Naive thymus-derived CD8-positive, alpha-beta T cell (primary cell): ENCODE data around the gene REEP1. TPM values are rescaled to one million over a fixed set of nuclear protein-coding genes. Genes with fewer than 3 reads are reported as not detected.

Experiments
- ATAC-seq, 2 donors: fragments of 150-1000 bp; cut with Tn5 transposase in 1 of 2; sonication (Bioruptor Pico), chemical (Tn5 transposase) in 1 of 2; 1 replicate in 1 of 2; 2 replicates in 1 of 2; pipeline ENCODE4 v1.10.0; 2021; ENCODE audit warnings: mild to moderate bottlenecking in 2 of 2, moderate library complexity in 2 of 2
- POLR2A ChIA-PET: fragments of 350-600 bp; sonication (Branson Sonifier 250); formaldehyde crosslinking; loops from one replicate; lab custom pipeline; 2021; ENCODE audit warnings: antibody characterized with exemption; lab: Charles Lee
- DNase-seq, 10 donors: peaks; one replicate each; pipeline versions ENCODE4 v3.0.0 to v3.0.0-alpha.2; 2020 to 2022
- H3K27ac Mint-ChIP-seq, 10 donors: one replicate each; pipeline ENCODE4 v1.8.0; 2020 to 2022; ENCODE audit warnings: mild to moderate bottlenecking in 10 of 10, mixed read lengths in 10 of 10, moderate library complexity in 4 of 10, inconsistent platforms in 1 of 10
- H3K27me3 Mint-ChIP-seq, 5 donors: one replicate each; pipeline ENCODE4 v1.8.0; 2021 to 2022; ENCODE audit warnings: mixed read lengths in 5 of 5
- H3K36me3 Mint-ChIP-seq, 3 donors: one replicate each; pipeline ENCODE4 v1.8.0; 2020 to 2022; ENCODE audit warnings: mixed read lengths in 3 of 3, mild to moderate bottlenecking in 2 of 3, inconsistent platforms in 1 of 3
- H3K4me1 Mint-ChIP-seq, 4 donors: one replicate each; pipeline ENCODE4 v1.8.0; 2021 to 2022; ENCODE audit warnings: mixed read lengths in 4 of 4
- H3K4me3 Mint-ChIP-seq, 10 donors: one replicate each; pipeline ENCODE4 v1.8.0; 2020 to 2022; ENCODE audit warnings: mild to moderate bottlenecking in 10 of 10, mixed read lengths in 10 of 10, moderate library complexity in 6 of 10, inconsistent platforms in 1 of 10
- H3K9me3 Mint-ChIP-seq, 9 donors: one replicate each; pipeline ENCODE4 v1.8.0; 2020 to 2022; ENCODE audit warnings: mixed read lengths in 9 of 9, mild to moderate bottlenecking in 3 of 9, inconsistent platforms in 1 of 9, moderate library complexity in 1 of 9
- microRNA-seq: library from miRNA; unstranded; fragments of <30 nt; microRNA quantifications from one replicate; pipeline ENCODE4 v1.2.0, GENCODE V29; 2022; ENCODE audit warnings: borderline microRNAs expressed
- polyA plus RNA-seq, 3 donors: library from polyadenylated mRNA; unstranded; fragments of 300-500 nt; fragmentation: Illumina TruSeq; gene quantifications; one replicate each; pipeline ENCODE4 v1.2.3, GENCODE V29; 2021
- total RNA-seq, 8 experiments: library from RNA in 2 of 8; stranded (reverse) in 2 of 8; gene quantifications; one replicate each; pipeline ENCODE4 v1.2.3 and lab custom pipeline; 2021 to 2026

Gene REEP1
- total and polyA plus RNA-seq, 5 experiments from 2014 or later: 0.10 TPM; not detected in 4

DNA sequence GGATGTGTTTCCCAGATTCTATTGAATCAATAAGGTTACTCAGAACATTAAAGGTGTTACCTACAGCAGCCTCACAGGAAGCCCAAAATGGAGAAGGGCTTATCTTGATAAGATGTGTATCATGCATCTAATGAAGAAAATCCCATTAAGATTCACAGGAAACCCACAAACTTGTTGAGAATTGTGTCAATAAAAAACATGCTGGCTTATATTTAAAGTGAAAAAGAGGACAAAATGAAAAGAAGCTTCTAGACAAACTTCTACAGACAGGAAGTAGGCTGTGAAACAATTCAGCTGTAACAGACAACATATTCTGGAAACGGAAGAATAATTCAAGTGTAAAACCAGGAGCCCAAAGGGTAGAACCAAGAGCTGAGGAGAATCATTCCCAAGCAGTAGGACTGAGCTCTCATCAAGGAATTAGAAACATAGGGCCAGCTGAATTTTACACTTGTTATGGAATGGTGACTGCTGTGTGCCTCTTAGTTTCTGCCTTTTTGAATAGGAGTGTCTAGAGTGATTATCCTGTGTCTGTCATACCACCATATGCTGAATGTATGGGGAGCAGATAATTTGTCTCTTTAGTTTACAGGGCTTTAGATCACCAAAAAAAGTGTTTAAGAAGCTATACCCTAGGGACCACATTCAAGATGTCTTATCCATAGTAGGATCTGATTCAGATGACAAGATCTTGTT, 151.8 kb downstream of the REEP1 start:
- DNase-seq (peak in 3 of 10 donors; percentile 36 to 39 (median 37)), ATAC-seq (peak; percentile 71 to 72)
- H3K4me1 Mint-ChIP-seq: peaks cover 31 to 74% (median 70%) of the 10 kb centered on the region in 4 donors
- H3K27ac Mint-ChIP-seq: peak overlapping the region; percentile 80 to 95 (median 92)
- H3K27me3 Mint-ChIP-seq: no peaks in the 10 kb centered on the region
- peaks cover 0 to 25% (median 6%) of the 10 kb centered on the region in 3 donors for H3K36me3 Mint-ChIP-seq
- peak overlapping the region; percentile 46 to 75 (median 70) for H3K4me3 Mint-ChIP-seq
- POLR2A ChIA-PET: interaction anchor here (0.6 to 3.3 kb wide), 6 partner anchors 9 to 256 kb away, joined by 3 to 25 read pairs (median 6); partner anchors contain the start of genes IMMT, KDM3A, POLR1A and PTCD3
- no peaks in the 10 kb centered on the region for H3K9me3 Mint-ChIP-seq

DNA sequence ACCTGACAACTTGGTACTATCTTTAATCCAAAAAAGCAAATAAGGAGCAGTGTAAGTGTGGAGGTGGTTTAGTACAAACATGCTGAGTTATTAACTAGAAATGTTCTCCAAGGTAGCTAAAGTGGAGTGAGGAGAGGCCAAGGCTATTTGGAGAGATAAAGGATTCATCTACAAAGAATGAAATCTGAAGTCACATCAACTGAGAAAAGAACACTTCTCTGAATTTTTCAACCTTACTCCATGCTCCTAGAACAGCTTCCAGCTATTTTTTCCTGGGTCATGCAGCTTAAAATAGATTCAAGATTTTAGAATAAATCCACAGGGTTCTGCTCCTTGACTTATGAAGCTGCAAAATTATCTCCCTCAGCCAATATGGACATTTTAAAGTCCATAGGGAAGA, 160.8 kb downstream of the REEP1 start:
- POLR2A ChIA-PET: interaction anchor here (1.4 kb wide), 1 partner anchor 18 kb away, joined by 5 read pairs; the partner anchor contains the start of gene IMMT
- no peaks in the 10 kb centered on the region for H3K9me3 Mint-ChIP-seq
- peak overlapping the region in 2 of 10 donors; percentile 24 to 29 for H3K27ac Mint-ChIP-seq
- DNase-seq (no peak), ATAC-seq (no peak)
- H3K36me3 Mint-ChIP-seq: peaks cover 4 to 86% (median 14%) of the 10 kb centered on the region in 3 donors
- H3K4me1 Mint-ChIP-seq: peaks cover 16 to 31% (median 23%) of the 10 kb centered on the region in 4 donors
- no peaks in the 10 kb centered on the region for H3K27me3 Mint-ChIP-seq
- no peak overlapping the region for H3K4me3 Mint-ChIP-seq

DNA sequence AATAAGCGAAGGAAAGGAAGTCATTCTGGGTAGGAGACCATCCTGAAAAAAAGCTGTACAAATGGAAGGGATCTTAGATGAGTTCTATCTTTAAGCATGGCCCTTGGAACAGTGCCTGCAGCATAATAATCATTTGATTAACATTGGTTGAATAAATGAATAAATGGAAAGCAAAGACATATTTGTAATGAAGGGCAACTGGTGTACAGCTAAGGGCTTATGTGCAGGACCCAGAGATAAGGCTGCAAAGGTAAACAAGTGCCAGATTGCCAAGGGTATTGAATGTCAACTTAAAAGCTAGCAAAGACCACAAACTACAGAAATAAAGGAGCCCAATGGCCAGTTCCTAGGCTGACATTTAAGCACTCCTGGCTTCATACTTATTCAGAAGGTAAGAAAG, 161.6 kb downstream of the REEP1 start:
- ATAC-seq: no peak
- Mint-ChIP-seq H3K9me3 (no peaks in the 10 kb centered on the region), H3K36me3 (peaks cover 4 to 89% (median 14%) of the 10 kb centered on the region in 3 donors), H3K27ac (peak overlapping the region in 3 of 10 donors; percentile 0 to 50 (median 29)), H3K27me3 (no peaks in the 10 kb centered on the region), H3K4me1 (peaks cover 16 to 28% (median 23%) of the 10 kb centered on the region in 4 donors), H3K4me3 (no peak overlapping the region)
- no peak for DNase-seq
- POLR2A ChIA-PET: interaction anchor here (1.4 kb wide), 1 partner anchor 19 kb away, joined by 5 read pairs; the partner anchor contains the start of gene IMMT

DNA sequence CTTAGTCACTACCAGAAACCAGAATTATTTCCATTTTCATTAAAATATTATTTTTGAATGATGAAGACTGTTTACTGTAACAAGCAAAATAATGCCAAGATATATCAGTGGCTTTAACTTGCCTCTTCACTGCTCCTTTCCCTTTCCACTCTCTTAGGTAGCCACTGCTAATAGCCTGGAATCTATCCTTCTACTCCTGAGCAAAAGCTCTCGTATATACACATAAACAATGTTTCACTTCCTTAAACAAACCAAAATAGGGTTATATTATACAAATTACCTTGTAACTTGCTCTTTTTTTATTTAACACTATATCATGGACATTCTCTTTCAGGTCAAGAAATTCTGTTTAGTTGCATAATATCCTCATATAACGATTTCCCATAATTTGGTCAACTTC, 163.0 kb downstream of the REEP1 start:
- Mint-ChIP-seq H3K27me3 (no peaks in the 10 kb centered on the region), H3K9me3 (no peaks in the 10 kb centered on the region), H3K36me3 (peaks cover 4 to 86% (median 10%) of the 10 kb centered on the region in 3 donors), H3K4me1 (peaks cover 14 to 26% (median 23%) of the 10 kb centered on the region in 4 donors), H3K27ac (peak overlapping the region in 2 of 10 donors; percentile 28 to 66), H3K4me3 (no peak overlapping the region)
- POLR2A ChIA-PET: no interaction called here
- ATAC-seq (no peak), DNase-seq (no peak)

DNA sequence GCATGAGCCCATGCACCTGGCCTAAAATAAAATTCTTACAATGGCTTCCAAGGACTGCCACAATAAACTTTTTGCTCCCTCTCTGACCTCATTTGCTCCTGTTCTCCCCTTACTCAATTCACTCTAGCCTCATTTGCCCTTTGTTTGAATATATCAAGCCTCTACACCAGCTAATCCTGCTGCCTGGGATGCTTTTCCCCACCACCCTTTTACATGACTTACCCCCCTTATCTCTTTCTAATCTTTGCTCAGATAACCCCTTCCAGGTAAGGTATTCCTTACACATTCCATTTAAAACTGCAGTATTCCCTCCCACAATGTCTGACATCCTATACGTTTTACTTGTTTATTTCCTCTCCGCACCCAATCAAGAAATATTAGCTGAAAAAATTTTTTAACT, 164.8 kb downstream of the REEP1 start:
- H3K27ac Mint-ChIP-seq: peak overlapping the region in 5 of 10 donors; percentile 18 to 69 (median 31)
- no peak overlapping the region for H3K4me3 Mint-ChIP-seq
- peaks cover 14 to 24% (median 21%) of the 10 kb centered on the region in 4 donors for H3K4me1 Mint-ChIP-seq
- peaks cover 13 to 85% (median 16%) of the 10 kb centered on the region in 3 donors for H3K36me3 Mint-ChIP-seq
- H3K9me3 Mint-ChIP-seq: no peaks in the 10 kb centered on the region
- DNase-seq (no peak), ATAC-seq (no peak)
- POLR2A ChIA-PET: no interaction called here
- H3K27me3 Mint-ChIP-seq: no peaks in the 10 kb centered on the region

DNA sequence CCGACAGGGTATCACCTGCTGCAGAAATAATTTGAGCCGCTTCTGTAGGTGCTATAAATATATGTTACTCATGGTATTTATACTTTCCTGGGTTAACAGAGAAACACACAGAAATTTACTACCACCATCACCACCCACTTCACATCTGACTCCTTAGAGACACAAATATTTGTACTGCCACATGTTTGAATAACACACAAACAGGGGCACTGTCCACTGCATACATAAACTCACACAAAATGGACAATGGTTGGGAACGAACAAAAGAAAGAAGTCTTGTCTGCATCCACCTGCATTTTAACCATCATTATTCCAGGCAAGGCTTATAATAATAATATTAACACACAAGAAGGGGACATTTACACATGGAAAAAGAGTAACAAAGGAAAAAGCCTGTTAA, 166.1 kb downstream of the REEP1 start:
- H3K4me1 Mint-ChIP-seq: peaks cover 12 to 21% (median 20%) of the 10 kb centered on the region in 4 donors
- ATAC-seq (no peak), DNase-seq (no peak)
- POLR2A ChIA-PET: no interaction called here
- peak overlapping the region in 1 of 10 donors; percentile 51 for H3K27ac Mint-ChIP-seq
- no peaks in the 10 kb centered on the region for H3K27me3 Mint-ChIP-seq
- no peaks in the 10 kb centered on the region for H3K9me3 Mint-ChIP-seq
- H3K36me3 Mint-ChIP-seq: peaks cover 14 to 82% (median 17%) of the 10 kb centered on the region in 3 donors
- H3K4me3 Mint-ChIP-seq: no peak overlapping the region

DNA sequence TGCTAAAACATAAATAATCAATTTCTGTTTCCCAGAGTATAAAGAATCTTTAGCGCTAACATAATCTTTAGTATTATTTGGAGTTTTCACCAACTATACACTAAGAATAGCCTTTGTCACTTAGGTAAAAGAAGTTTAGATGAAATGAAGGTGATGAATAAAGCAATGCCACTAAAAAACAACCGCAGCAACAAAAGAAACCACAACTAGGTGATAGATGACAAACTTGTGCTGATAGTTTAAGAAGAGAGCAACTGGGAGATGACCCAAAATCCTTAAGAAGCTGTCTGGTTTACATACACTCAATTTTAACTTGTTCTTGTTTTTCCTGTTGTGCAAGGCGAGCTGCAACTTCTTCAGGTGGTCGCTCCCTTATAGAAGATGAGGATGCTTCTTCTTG, 167.0 kb downstream of the REEP1 start:
- no peaks in the 10 kb centered on the region for H3K27me3 Mint-ChIP-seq
- ATAC-seq (no peak), DNase-seq (no peak)
- H3K4me3 Mint-ChIP-seq: no peak overlapping the region
- POLR2A ChIA-PET: no interaction called here
- H3K4me1 Mint-ChIP-seq: peaks cover 6 to 14% (median 12%) of the 10 kb centered on the region in 4 donors
- no peaks in the 10 kb centered on the region for H3K9me3 Mint-ChIP-seq
- H3K36me3 Mint-ChIP-seq: peaks cover 14 to 80% (median 17%) of the 10 kb centered on the region in 3 donors
- no peak overlapping the region for H3K27ac Mint-ChIP-seq

Small RNA genes lying within 50 kb of the gene (microRNA-seq; reads per million reads assigned to microRNA genes)
- gene MIR4779: not detected

Other genes with a start within 250 kb of the REEP1 start
- 10 to 100 TPM; 20.0 to 22.9 TPM for gene POLR1A, start 231.7 kb downstream of the REEP1 start, total RNA-seq
- 1 to 10 TPM; 1.1 to 5.7 (median 3.0) TPM for gene POLR1A, start 231.7 kb downstream of the REEP1 start, polyA plus RNA-seq
- 100 to 1,000 TPM; 182 to 202 TPM for gene PTCD3, start 231.4 kb downstream of the REEP1 start, total RNA-seq
- gene PTCD3, start 231.4 kb downstream of the REEP1 start, polyA plus RNA-seq: 10 to 100 TPM; 41.5 to 42.1 (median 41.7) TPM
- gene IMMT, start 142.2 kb downstream of the REEP1 start, total RNA-seq: 10 to 100 TPM; 79.7 to 86.2 TPM
- 10 to 100 TPM; 47.5 to 71.9 (median 61.4) TPM for gene IMMT, start 142.2 kb downstream of the REEP1 start, polyA plus RNA-seq
- gene MRPL35, start 138.2 kb downstream of the REEP1 start, total RNA-seq: 10 to 100 TPM; 17.8 to 22.8 TPM
- gene MRPL35, start 138.2 kb downstream of the REEP1 start, polyA plus RNA-seq: 10 to 100 TPM; 17.5 to 40.6 (median 24.7) TPM
- gene KDM3A, start 103.7 kb upstream of the REEP1 start, total RNA-seq: 100 to 1,000 TPM; 187 to 194 TPM
- 10 to 100 TPM; 12.6 to 30.4 (median 17.5) TPM for gene KDM3A, start 103.7 kb upstream of the REEP1 start, polyA plus RNA-seq
- gene CHMP3, start 225.8 kb upstream of the REEP1 start, total RNA-seq: 10 to 100 TPM; 83.3 to 93.2 TPM
- gene CHMP3, start 225.8 kb upstream of the REEP1 start, polyA plus RNA-seq: 10 to 100 TPM; 68.5 to 70.9 (median 70.6) TPM